H1 (cell line): Measurements from ENCODE around the gene DYNLRB1. TPM values are rescaled to one million over a fixed set of nuclear protein-coding genes. Genes with fewer than 3 reads are reported as not detected.

ENCODE experiments used
- CTCF ChIA-PET: fragments of 300-600 bp; sonication (Branson Sonifier 250); formaldehyde crosslinking; loops from one replicate; lab custom pipeline; 2021; ENCODE audit not compliant: partially characterized antibody; lab: Charles Lee
- POLR2A ChIA-PET: fragments of 300-600 bp; sonication (Branson Sonifier 250); formaldehyde crosslinking; loops from one replicate; lab custom pipeline; 2021; ENCODE audit warnings: inconsistent platforms; ENCODE audit not compliant: partially characterized antibody; lab: Charles Lee
- DNase-seq, 2 experiments: peaks; one replicate each; pipeline versions ENCODE4 v3.0.0 to v3.0.0-alpha.2; 2010 to 2022; ENCODE audit warnings: low spot score in 2 of 2, low read depth in 1 of 2, mixed read lengths in 1 of 2
- FAIRE-seq: peaks from 2 replicates; lab custom pipeline; 2011; peaks lifted over from hg19 to GRCh38; lab: Jason Lieb, UNC
- H2AFZ ChIP-seq: 2 replicates; pipeline ENCODE4 v1.8.1; 2012; ENCODE audit warnings: low read length, inconsistent platforms
- H2AK5ac ChIP-seq: 2 replicates; pipeline ENCODE4 v1.6.1; 2013; ENCODE audit warnings: low read depth, low read length
- H2BK120ac ChIP-seq: replicated peaks from 2 replicates; pipeline ENCODE3; 2013; ENCODE audit warnings: low read depth, low read length, inconsistent platforms
- H2BK12ac ChIP-seq: 2 replicates; pipeline ENCODE4 v1.6.1; 2013; ENCODE audit warnings: low read depth, low read length
- H2BK15ac ChIP-seq: 2 replicates; pipeline ENCODE4 v1.6.1; 2013; ENCODE audit warnings: low read length
- H2BK20ac ChIP-seq: 2 replicates; pipeline ENCODE4 v1.6.1; 2013; ENCODE audit warnings: low read length
- H2BK5ac ChIP-seq: 2 replicates; pipeline ENCODE4 v1.6.1; 2013; ENCODE audit warnings: low read depth, low read length
- H3K14ac ChIP-seq: 2 replicates; pipeline ENCODE4 v1.6.1; 2013; ENCODE audit warnings: inconsistent platforms; ENCODE audit not compliant: insufficient read length
- H3K18ac ChIP-seq: 2 replicates; pipeline ENCODE4 v1.6.1; 2013; ENCODE audit warnings: low read length; ENCODE audit errors: extremely low read depth
- H3K23ac ChIP-seq: 2 replicates; pipeline ENCODE4 v1.6.1; 2013; ENCODE audit warnings: inconsistent platforms; ENCODE audit not compliant: insufficient read length
- H3K23me2 ChIP-seq: 2 replicates; pipeline ENCODE4 v1.6.1; 2013; ENCODE audit warnings: low read depth, low read length
- H3K27ac ChIP-seq: 2 replicates; pipeline ENCODE4 v1.6.1; 2011; ENCODE audit warnings: low read depth, low read length, inconsistent platforms
- H3K27me3 ChIP-seq, 4 experiments: replicated peaks in 1 of 4; 1 replicate in 1 of 4; 2 replicates in 3 of 4; pipeline versions ENCODE4 v1.6.1 to v1.8.1; 2011 to 2013; ENCODE audit warnings: low read length in 3 of 4, mild to moderate bottlenecking in 3 of 4, inconsistent platforms in 2 of 4, mixed read lengths in 2 of 4, moderate library complexity in 1 of 4; ENCODE audit not compliant: control insufficient read depth in 3 of 4, insufficient read depth in 3 of 4; ENCODE audit errors: extremely low read depth in 1 of 4
- H3K36me3 ChIP-seq, 4 experiments: 2 replicates each; pipeline versions ENCODE4 v1.6.1 to v1.8.1; 2011 to 2013; ENCODE audit warnings: mild to moderate bottlenecking in 4 of 4, low read length in 3 of 4, moderate library complexity in 2 of 4, control low read depth in 1 of 4, inconsistent platforms in 1 of 4; ENCODE audit not compliant: insufficient read depth in 4 of 4, control insufficient read depth in 2 of 4
- H3K4ac ChIP-seq: replicated peaks from 2 replicates; pipeline ENCODE3; 2013; ENCODE audit warnings: low read length, low read depth, mixed read lengths, inconsistent platforms; ENCODE audit not compliant: insufficient read length
- H3K4me1 ChIP-seq, 4 experiments: replicated peaks in 1 of 4; 1 replicate in 1 of 4; 2 replicates in 3 of 4; pipeline versions ENCODE4 v1.6.1 to v1.8.1; 2011 to 2013; ENCODE audit warnings: low read length in 3 of 4, inconsistent platforms in 2 of 4, mixed read lengths in 1 of 4; ENCODE audit not compliant: insufficient read depth in 4 of 4, control insufficient read depth in 3 of 4
- H3K4me2 ChIP-seq, 2 experiments: 2 replicates each; pipeline versions ENCODE4 v1.6.1 to v1.8.1; 2011 to 2013; ENCODE audit warnings: low read depth in 2 of 2, low read length in 2 of 2, control low read depth in 1 of 2, inconsistent platforms in 1 of 2, mild to moderate bottlenecking in 1 of 2; ENCODE audit not compliant: insufficient read depth in 1 of 2
- H3K4me3 ChIP-seq, 4 experiments: fragments of 200-600, 300-600 bp in 1 of 4; sonication (generic), shearing (Covaris generic), sonication (Bioruptor Twin) in 1 of 4; 2 replicates each; pipeline versions ENCODE4 v1.5.1 to v1.8.1; 2011 to 2016; ENCODE audit warnings: low read length in 4 of 4, low read depth in 3 of 4, control low read depth in 2 of 4, inconsistent platforms in 2 of 4, mild to moderate bottlenecking in 2 of 4, mixed read lengths in 1 of 4, moderate library complexity in 1 of 4; ENCODE audit not compliant: insufficient read depth in 2 of 4; ENCODE audit errors: extremely low read depth in 1 of 4
- H3K56ac ChIP-seq: replicated peaks from 2 replicates; pipeline ENCODE3; 2013; ENCODE audit warnings: low read depth, mild to moderate bottlenecking, mixed read lengths, low read length, inconsistent platforms; ENCODE audit not compliant: insufficient read length
- H3K79me1 ChIP-seq: 2 replicates; pipeline ENCODE4 v1.6.1; 2013; ENCODE audit warnings: low read depth, low read length, control low read depth
- H3K79me2 ChIP-seq, 2 experiments: 2 replicates each; pipeline versions ENCODE4 v1.6.1 to v1.8.1; 2012 to 2013; ENCODE audit warnings: low read length in 2 of 2, mild to moderate bottlenecking in 2 of 2, inconsistent platforms in 1 of 2; ENCODE audit not compliant: insufficient read depth in 2 of 2, control insufficient read depth in 1 of 2
- H3K9ac ChIP-seq, 4 experiments: replicated peaks in 1 of 4; 1 replicate in 1 of 4; 2 replicates in 3 of 4; pipeline versions ENCODE4 v1.6.1 to v1.8.1; 2011 to 2013; ENCODE audit warnings: low read depth in 3 of 4, low read length in 3 of 4, control low read depth in 2 of 4, mild to moderate bottlenecking in 2 of 4, moderate library complexity in 2 of 4, inconsistent platforms in 1 of 4; ENCODE audit errors: extremely low read depth in 1 of 4
- H3K9me3 ChIP-seq, 2 experiments: 2 replicates each; pipeline versions ENCODE4 v1.6.1 to v1.8.1; 2012 to 2013; ENCODE audit warnings: mild to moderate bottlenecking in 2 of 2, moderate library complexity in 2 of 2, control low read depth in 1 of 2, inconsistent platforms in 1 of 2, low read depth in 1 of 2, low read length in 1 of 2, mixed read lengths in 1 of 2; ENCODE audit not compliant: insufficient read depth in 2 of 2
- H4K20me1 ChIP-seq, 2 experiments: replicated peaks in 1 of 2; 2 replicates each; pipeline versions ENCODE3 to v1.8.1; 2011 to 2013; ENCODE audit warnings: inconsistent platforms in 2 of 2, low read length in 2 of 2, mild to moderate bottlenecking in 1 of 2; ENCODE audit not compliant: insufficient read depth in 2 of 2, control insufficient read depth in 1 of 2
- H4K5ac ChIP-seq: 2 replicates; pipeline ENCODE4 v1.6.1; 2013; ENCODE audit warnings: low read length, low read depth, mixed read lengths, inconsistent platforms; ENCODE audit not compliant: insufficient read length
- H4K8ac ChIP-seq: 2 replicates; pipeline ENCODE4 v1.8.0; 2013; ENCODE audit warnings: mild to moderate bottlenecking, moderate library complexity, low read length, inconsistent platforms; ENCODE audit not compliant: insufficient read depth; ENCODE audit errors: extremely low read depth
- H4K91ac ChIP-seq: replicated peaks from 2 replicates; pipeline ENCODE3; 2013; ENCODE audit warnings: low read length, mixed read lengths, inconsistent platforms; ENCODE audit not compliant: insufficient read length
- CTBP2 ChIP-seq: IDR thresholded peaks from 2 replicates; pipeline ENCODE4 v1.7.0; 2011; ENCODE audit warnings: borderline replicate concordance, mild to moderate bottlenecking, moderate library complexity, mixed read lengths, low read length; ENCODE audit not compliant: insufficient read depth, insufficient read length
- HDAC6 ChIP-seq: IDR thresholded peaks from one replicate; pipeline ENCODE4 v1.7.1; 2012; ENCODE audit warnings: low read depth, mild to moderate bottlenecking, inconsistent platforms, low read length, moderate library complexity
- KDM4A ChIP-seq: IDR thresholded peaks from one replicate; pipeline ENCODE4 v1.7.1; 2012; ENCODE audit warnings: low read depth, mild to moderate bottlenecking, moderate library complexity, low read length, inconsistent platforms; ENCODE audit not compliant: severe bottlenecking
- RXRA ChIP-seq: IDR thresholded peaks from 2 replicates; pipeline ENCODE4 v1.6.1; 2011; ENCODE audit warnings: low read depth, mild to moderate bottlenecking, low read length, moderate library complexity; ENCODE audit not compliant: insufficient read depth
- SIN3A ChIP-seq, 2 experiments: IDR thresholded peaks in 1 of 2; conservative IDR thresholded peaks in 1 of 2; 2 replicates each; pipeline ENCODE4 v1.6.1; 2011 to 2012; ENCODE audit warnings: low read length in 2 of 2, improper control_type of control experiment in 1 of 2, low read depth in 1 of 2, mild to moderate bottlenecking in 1 of 2
- SIRT6 ChIP-seq: IDR thresholded peaks from one replicate; pipeline ENCODE4 v1.7.1; 2012; ENCODE audit warnings: low read length, inconsistent platforms
- TAF1 ChIP-seq: IDR thresholded peaks from 2 replicates; pipeline ENCODE4 v1.6.1; 2011; ENCODE audit warnings: mild to moderate bottlenecking, low read depth, low read length
- TCF12 ChIP-seq: IDR thresholded peaks from 2 replicates; pipeline ENCODE4 v1.6.1; 2011; ENCODE audit warnings: low read depth, mild to moderate bottlenecking, low read length
- WGBS, 2 experiments: shearing (Covaris generic) in 1 of 2; methylation state at CpG; one replicate each; pipeline versions ENCODE4 v1.1.6 to v1.1.7; 2013 to 2015; ENCODE audit warnings: low lambda C conversion rate in 2 of 2, mixed read lengths in 2 of 2, inconsistent platforms in 1 of 2, low coverage in 1 of 2, missing lambda C conversion rate in 1 of 2; ENCODE audit not compliant: insufficient replicate concordance in 2 of 2, insufficient coverage in 1 of 2, insufficient read length in 1 of 2; ENCODE audit errors: extremely low coverage in 1 of 2, missing lambda C conversion rate in 1 of 2; 5-methylcytosine and 5-hydroxymethylcytosine counted together
- polyA plus RNA-seq, 7 experiments: library from polyadenylated mRNA; depleted of rRNA in 3 of 7; stranded (reverse) in 5 of 7; unstranded in 2 of 7; fragments of >200 nt in 5 of 7; fragments of 200-250 nt in 2 of 7; gene quantifications; 1 replicate in 5 of 7; 2 replicates in 1 of 7; 4 replicates in 1 of 7; pipeline versions ENCODE4 v1.2.1 to v1.2.3, GENCODE V29; 2011 to 2013; ENCODE audit warnings: missing spikeins in 2 of 7, mixed read lengths in 2 of 7
- total RNA-seq: library from RNA; stranded (reverse); fragmentation: NEBNext Ultra II Directional; extraction: Animal tissue kit (Norgen Biotek cat#: 25700); gene quantifications from 2 replicates; pipeline ENCODE4 v1.2.1, GENCODE V29; 2021
- TF ChIP-seq, protein P1 (sequence below): IDR thresholded peaks from 2 replicates; pipeline ENCODE4 v1.6.1; 2012; ENCODE audit warnings: inconsistent platforms

The DYNLRB1 gene
- total and polyA plus RNA-seq, 2 of the 8 experiments (the other 6 are each of a cell fraction or from before 2014, with no cell fraction given) = 109 to 214 TPM

DNA sequence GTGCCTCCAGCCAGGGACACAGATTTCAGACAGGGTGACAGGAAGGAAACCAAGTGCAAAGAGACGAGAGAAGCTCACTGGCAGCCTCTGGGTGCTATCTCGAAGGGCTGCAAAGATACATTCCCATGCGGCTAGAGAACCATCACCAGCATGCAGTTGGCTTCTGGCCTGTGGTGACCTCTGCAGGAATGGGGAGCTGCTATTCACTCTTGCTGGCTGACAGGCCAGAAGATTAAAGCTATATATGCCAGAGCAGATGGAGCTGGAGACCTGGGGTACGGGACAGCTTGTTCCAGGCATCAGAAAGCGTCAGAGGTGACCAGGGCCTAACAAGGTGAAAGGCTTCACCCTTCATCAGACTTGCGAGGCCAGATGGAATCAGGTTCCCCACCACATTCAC lies 62.3 kb downstream of the DYNLRB1 start:
- no peaks in the 10 kb centered on the region for H3K23me2 ChIP-seq
- no peak overlapping the region for H3K18ac ChIP-seq
- H2AK5ac ChIP-seq = no peak overlapping the region
- H3K9me3 ChIP-seq = no peaks in the 10 kb centered on the region
- no peak overlapping the region for H4K5ac ChIP-seq
- TF ChIP-seq HDAC6 (no peak), KDM4A (no peak), RXRA (no peak), CTBP2 (no peak), TAF1 (no peak), SIRT6 (no peak), TCF12 (no peak), SIN3A (conservative IDR thresholded peaks at IDR 0.05 in 1 of 2, IDR thresholded peaks at IDR 0.05 in 1 of 2; ENCODE audit: low read depth in 1 of 2, low read length in 2 of 2) (no peak)
- TF ChIP-seq, protein P1, sequence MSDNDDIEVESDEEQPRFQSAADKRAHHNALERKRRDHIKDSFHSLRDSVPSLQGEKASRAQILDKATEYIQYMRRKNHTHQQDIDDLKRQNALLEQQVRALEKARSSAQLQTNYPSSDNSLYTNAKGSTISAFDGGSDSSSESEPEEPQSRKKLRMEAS = no peak
- H3K79me2 ChIP-seq = no peaks in the 10 kb centered on the region
- POLR2A ChIA-PET = no interaction called here
- H3K27me3 ChIP-seq = no peaks in the 10 kb centered on the region
- FAIRE-seq (no peak), DNase-seq (no peak)
- H3K4me1 ChIP-seq = no peaks in the 10 kb centered on the region; a peak in 1 of 7 replicates
- WGBS, 2 experiments = 83% methylated on average over 6 of the region's 6 CpGs; no CpG with 5 or more reads in 1 of the 2 experiments
- H3K4me2 ChIP-seq = no peak overlapping the region
- peaks cover under 1 to 1% of the 10 kb centered on the region in 2 experiments for H4K20me1 ChIP-seq
- H4K8ac ChIP-seq = no peak overlapping the region
- H3K9ac ChIP-seq = no peak overlapping the region
- no peak overlapping the region for H2BK20ac ChIP-seq
- H2AFZ ChIP-seq = no peak overlapping the region
- CTCF ChIA-PET = interaction anchor here (1.1 to 1.2 kb wide), 3 partner anchors 12 to 95 kb away, joined by 3 read pairs; no protein-coding TSS in a partner anchor
- H3K23ac ChIP-seq = no peak overlapping the region
- H3K4me3 ChIP-seq = no peak overlapping the region
- no peak overlapping the region for H2BK120ac ChIP-seq
- no peak overlapping the region for H3K27ac ChIP-seq
- no peak overlapping the region for H3K56ac ChIP-seq
- no peak overlapping the region for H2BK5ac ChIP-seq
- no peaks in the 10 kb centered on the region for H3K79me1 ChIP-seq
- H2BK15ac ChIP-seq = no peak overlapping the region
- H3K4ac ChIP-seq = no peak overlapping the region
- no peak overlapping the region for H3K14ac ChIP-seq
- H2BK12ac ChIP-seq = no peak overlapping the region
- 0 out of 8 replicates have a peak, but pooled peaks cover 0 to 3% (median 0%) of the 10 kb centered on the region in 4 experiments for H3K36me3 ChIP-seq
- no peak overlapping the region for H4K91ac ChIP-seq
